Epithelial cell of esophagus (primary cell): Measurements from ENCODE around the gene TMTC4.

Experiments used
- DNase-seq: peaks from one replicate; pipeline ENCODE4 v3.0.0; 2010; ENCODE audit warnings: low read depth
- H3K4me3 ChIP-seq: 2 replicates; pipeline ENCODE4 v1.5.1; 2011; ENCODE audit warnings: mild to moderate bottlenecking, low read length, control low read depth
- CTCF ChIP-seq: IDR thresholded peaks from 2 replicates; pipeline ENCODE4 v1.5.1; 2011; ENCODE audit warnings: low read depth, mild to moderate bottlenecking, low read length, control low read depth, inconsistent platforms; ENCODE audit not compliant: insufficient read depth; ENCODE audit errors: missing control alignments

The TMTC4 gene

GRCh38 chr13:100613031-100613430 lies 61.6 kb downstream of the TMTC4 start:
- TF ChIP-seq CTCF: no peak
- no peak for DNase-seq
- H3K4me3 ChIP-seq: no peak overlapping the region

DNA sequence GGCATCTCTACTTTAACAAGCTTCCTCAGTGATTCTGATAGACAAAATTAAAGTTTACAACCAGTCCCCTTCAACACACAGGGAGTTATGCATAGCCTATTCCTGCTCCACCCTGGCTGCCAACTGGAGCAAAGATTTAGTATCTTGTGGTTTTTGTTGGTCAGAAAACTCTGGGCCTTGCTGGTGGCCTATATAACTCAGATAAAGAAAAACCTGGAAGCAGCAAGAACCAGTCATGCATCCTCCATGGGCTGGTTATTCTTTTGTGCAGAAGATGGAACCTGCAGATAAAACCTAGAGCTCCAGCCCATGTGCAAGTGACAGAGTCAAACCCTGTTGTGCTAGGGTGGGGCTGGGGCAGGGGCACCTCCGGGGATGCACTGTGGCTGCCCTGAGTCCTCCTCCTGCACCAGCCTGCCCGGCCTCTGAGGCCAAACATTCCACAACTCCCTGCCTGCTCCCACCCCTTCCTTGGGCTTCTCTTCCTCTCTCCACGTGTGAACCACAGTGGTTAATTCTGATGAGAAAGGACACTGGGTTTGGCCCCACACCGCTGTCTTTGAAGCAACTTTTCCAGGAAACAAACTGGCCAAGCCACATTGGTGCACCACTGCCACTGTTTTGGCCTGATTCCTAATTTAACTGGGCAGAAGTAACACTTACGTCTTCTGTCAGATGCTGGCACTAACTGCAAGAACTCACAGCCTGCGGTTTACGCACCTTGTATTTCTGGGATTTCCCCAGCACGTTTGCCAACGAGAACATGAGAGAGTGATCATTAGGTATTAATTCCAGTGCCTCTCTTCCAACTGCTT lies 62.7 kb downstream of the TMTC4 start:
- TF ChIP-seq CTCF: no peak
- no peak overlapping the region for H3K4me3 ChIP-seq
- peak; percentile 76 for DNase-seq

GRCh38 chr13:100610391-100611347 lies 63.9 kb downstream of the TMTC4 start:
- no peak overlapping the region for H3K4me3 ChIP-seq
- DNase-seq: no peak
- TF ChIP-seq CTCF: no peak

DNA sequence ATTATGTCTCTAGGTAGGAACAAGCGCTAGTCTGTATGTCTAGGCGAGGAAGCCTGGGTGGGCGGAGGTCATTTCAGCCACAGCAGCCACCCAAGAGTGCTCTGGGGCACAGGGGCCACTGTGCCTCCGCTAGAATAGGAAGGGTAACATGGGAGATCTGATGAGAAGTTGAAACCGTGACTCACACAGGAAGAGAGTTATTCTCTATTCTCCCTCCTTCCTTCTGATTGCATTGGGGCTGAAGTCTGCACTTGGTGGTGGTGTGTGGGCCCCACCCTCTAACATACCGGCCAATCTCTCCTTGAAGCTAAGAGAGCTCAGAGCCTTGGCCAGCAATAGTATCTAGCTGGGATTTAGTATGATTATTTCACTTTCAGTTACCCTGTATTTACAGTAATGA lies 65.7 kb downstream of the TMTC4 start:
- DNase-seq: no peak
- TF ChIP-seq CTCF: no peak
- no peak overlapping the region for H3K4me3 ChIP-seq

GRCh38 chr13:100608489-100608888 lies 66.1 kb downstream of the TMTC4 start:
- H3K4me3 ChIP-seq: no peak overlapping the region
- no peak for TF ChIP-seq CTCF
- DNase-seq: no peak

- no peak overlapping the region for H3K4me3 ChIP-seq
- no peak for TF ChIP-seq CTCF
- DNase-seq: no peak
Measured at GRCh38 chr13:100604918-100605710, 69.5 kb downstream of the TMTC4 start.
